GM10847 (cell line): ENCODE measurements around the gene WNT6.

Source experiments
- POLR2A ChIP-seq: IDR thresholded peaks from 2 replicates; pipeline ENCODE4 v1.6.1; 2011; ENCODE audit not compliant: insufficient read length; ENCODE audit errors: extremely low read depth

Gene WNT6

GRCh38 chr2:218877891-218878290 is 18.3 kb downstream of the WNT6 start:
- no peak for TF ChIP-seq POLR2A

- TF ChIP-seq POLR2A = no peak
Measured at GRCh38 chr2:218878486-218878885, 18.9 kb downstream of the WNT6 start.

DNA sequence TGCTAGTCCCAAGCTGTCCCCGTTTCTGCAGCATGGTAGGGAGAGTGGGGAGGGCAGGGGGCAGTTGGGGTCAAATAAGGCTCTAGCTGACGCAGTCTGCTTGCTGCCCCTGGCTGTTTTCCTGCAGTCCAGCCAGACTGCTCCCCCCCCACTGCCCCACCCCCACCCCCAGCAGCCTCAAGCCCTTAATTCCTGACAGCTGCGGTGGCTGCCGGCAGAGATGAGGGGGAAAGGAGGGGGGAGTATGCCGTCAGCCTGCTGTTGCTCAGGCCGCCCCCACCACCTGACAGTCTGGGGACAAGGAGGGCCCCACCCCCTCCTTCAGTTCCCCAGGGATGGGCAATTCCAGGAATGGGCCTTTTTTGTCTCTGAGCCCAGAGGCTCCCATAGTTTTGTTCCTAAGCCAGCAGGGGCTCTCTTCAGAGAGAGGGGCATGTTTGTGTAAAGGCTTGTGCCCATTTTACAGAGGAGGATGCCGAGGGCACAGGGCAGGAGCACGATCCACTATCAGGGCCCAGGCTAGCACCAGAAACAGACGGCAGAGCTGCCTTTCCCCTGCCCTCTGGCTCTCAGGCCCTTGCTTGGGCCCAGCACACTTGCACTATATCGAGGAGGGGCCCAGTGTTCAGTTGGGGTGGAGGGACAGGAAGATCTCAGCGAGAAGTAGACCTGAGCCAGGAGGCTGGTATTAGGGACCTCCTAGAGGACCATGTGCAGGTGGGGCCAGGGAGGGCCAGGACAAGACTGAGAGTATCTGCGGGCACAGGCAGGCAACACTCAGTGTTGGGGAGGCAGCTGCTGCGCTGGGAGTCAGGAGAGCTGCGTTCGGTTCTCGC is 19.5 kb downstream of the WNT6 start:
- no peak for TF ChIP-seq POLR2A

- TF ChIP-seq POLR2A = peak; percentile 17
Measured at GRCh38 chr2:218879776-218880101, 20.1 kb downstream of the WNT6 start.

DNA sequence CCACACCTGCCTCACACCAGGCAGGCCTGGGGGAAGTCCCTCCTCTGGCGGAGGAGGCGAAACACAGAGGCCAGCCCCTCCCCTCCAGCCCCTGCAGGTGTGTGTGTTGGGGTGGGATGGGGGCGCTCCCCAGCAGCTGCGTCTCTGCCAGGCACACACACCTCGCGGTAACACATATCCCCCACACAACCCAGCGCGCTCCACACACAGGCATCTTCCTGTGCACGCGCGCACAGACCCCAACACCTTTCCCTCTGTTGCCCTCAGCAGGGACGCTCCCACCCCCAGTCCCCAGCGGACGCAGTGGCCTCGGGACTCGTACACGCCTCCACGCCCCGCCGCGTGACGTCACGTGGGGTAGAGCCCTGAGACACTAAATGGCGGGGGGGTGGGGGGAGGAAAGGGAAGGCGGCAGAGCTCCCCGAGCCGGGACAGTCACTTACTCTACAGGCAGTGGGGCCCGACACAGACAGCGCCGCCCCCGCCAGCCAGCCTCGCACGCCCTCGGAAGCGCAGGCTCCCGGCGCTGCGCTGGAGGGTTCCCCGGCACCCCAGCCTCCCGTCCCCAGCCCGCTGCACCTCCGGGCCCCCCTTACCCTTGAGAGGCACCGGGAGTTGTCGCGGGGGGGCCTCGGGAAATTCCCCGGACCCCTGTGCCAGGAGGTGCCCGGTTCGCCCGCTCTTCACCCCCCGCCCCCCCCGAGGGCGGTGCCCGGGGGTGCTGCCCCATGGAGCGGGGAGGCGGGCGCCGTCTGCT is 20.7 kb downstream of the WNT6 start, which contains the start of gene WNT10A:
Gene WNT10A, plus strand, starts transcription at position 751 of the 757 bp plus-strand sequence. CDS start 144 bp downstream, outside the sequence.
- TF ChIP-seq POLR2A = peak; percentile 50

- TF ChIP-seq POLR2A = no peak
Measured at GRCh38 chr2:218880859-218881594, 21.4 kb downstream of the WNT6 start.

DNA sequence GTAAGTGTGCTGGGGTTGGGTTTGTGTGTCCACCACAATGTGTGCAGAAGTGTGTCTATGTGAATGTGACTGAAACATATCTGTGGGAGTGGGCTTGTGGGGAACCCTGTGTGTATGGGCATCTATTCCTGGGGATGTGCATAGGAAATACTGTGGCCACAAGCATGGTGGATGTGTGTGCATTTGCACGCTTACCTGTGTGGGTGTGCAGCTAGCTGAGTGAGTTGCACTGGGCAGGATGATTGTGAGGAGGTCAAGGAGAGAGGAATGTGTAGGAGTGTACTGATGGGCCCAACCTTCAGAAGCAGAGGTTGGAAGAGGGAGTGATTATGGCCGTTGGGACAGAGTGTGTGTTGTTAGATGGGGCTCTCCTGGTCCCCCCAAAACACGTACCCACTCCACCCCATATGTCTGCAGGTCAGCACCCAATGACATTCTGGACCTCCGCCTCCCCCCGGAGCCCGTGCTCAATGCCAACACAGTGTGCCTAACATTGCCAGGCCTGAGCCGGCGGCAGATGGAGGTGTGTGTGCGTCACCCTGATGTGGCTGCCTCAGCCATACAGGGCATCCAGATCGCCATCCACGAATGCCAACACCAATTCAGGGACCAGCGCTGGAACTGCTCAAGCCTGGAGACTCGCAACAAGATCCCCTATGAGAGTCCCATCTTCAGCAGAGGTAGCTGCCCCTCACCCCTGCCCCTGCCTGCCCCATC is 22.3 kb downstream of the WNT6 start:
- TF ChIP-seq POLR2A = no peak

GRCh38 chr2:218882461-218882816 is 22.8 kb downstream of the WNT6 start:
- TF ChIP-seq POLR2A = no peak

DNA sequence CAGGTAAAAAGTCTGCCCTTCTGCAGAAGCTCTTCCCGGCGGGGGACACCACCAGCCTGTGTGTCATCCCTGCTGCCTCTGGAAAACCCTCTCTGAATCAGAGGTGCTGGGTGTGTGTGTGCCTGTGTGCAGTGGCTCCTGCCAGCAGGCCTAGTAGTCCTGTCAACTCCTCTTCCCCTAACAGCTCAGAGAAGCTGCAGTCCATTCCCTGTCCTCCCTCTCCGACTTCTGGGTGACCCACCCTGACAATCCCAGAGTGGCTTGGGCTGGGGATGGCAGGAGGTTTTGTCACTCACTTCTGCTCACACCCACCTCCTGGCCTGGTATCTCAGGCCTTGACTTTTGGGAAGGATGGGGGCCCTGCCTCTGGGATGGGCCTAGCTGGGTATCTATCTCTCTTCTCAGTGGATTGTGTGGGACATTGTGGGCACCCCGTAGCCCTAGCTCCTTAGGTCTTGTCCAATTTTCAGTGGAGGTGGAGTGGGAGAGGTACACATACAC is 23.3 kb downstream of the WNT6 start:
- no peak for TF ChIP-seq POLR2A

DNA sequence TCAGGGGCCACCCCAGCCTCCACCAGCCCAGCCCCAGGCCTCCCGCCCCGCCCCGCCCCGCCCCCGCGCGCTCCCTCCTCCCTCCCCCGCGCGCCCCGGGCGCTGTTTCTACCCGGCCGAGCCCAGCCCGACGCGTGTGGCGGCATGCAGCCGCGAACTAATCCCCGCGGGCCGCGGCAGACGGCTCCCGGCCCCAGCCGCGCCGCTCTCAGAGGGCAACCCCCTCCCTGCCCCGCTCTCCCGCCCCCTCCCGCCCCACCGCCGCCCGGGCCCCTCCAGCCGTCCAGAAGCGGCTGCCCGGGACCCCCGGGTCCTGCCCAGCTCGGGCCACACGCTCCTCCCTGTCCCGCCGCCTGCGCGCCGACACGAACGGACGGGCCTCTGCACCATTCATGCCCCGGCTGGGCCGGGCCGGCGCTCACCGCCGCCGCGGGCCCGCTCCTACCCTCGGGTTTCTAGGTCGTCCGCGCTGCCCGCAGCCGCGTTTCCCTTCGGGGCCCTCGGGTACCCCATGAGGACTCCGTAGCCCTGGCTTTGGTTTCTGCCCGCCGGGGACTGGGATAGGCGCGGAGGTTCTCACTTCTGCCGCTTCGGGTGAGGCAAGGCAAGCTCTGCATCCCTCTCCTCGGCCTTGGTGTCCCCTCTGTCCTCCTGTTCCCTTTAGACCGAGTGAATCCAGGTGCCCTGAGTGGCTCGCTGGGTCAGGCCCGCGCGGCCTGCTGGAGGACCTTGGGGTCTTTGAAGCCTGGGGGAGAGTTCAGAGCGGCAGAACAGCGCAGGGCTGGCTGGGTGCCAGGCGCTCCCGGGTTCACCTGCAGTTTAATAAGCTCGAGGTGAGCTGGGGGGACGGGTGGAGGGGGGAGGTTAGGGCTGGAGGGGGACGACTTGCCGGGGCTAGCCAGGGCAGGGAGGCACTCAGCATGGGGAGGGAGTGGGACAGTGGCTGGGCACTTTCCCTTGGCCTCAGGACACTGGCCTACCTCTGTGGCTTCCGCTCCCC is 24.2 kb downstream of the WNT6 start:
- TF ChIP-seq POLR2A = peak; percentile 22

- TF ChIP-seq POLR2A = no peak
Measured at GRCh38 chr2:218884519-218884918, 24.9 kb downstream of the WNT6 start.

DNA sequence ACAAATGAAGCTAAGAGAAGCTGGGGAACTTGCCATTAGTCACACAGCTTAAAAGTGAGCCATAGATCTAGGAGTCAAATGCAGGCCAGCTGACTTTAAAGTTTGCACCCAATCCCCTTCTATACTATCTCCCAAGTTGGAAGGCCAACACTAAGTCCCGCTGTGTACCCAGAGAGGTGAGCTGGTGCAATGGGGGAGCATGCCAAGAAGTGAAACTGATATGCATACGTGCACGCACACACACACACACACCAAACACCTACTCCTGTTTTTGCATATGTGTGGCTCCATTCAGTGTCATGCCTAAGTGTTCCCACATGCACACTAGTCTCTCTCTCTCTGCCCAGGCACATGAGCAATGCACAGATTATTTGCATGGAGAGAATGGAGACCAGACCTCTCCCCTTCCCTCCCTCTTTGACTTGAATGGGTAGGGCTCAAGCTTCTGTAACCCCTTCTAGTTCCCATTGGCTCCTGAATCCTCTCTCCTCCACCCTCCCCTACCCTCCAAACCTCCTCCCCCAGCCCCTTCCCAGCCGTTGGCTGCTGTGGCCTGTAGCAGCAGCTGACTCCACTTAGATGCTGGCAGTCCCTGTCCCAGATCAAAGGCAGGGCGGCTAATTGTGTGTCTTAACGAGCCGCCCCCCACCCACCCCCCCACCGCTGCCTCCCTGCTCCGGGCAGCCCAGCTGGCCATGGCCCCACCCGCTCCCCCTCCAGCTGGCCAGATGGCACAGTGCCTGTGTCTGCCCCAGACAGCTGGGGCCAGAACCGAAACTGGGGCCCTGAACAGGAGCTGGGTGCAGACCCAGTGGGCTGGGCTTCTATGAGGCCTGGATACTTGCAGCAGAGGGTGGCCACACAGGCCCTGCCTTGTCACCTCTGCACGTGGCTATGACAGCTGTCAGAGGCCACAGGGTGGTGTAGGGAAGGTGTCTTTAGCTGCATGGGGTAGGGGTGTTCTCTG is 26.7 kb downstream of the WNT6 start:
- no peak for TF ChIP-seq POLR2A

GRCh38 chr2:218887079-218887478 is 27.5 kb downstream of the WNT6 start:
- no peak for TF ChIP-seq POLR2A
